Common myeloid progenitor, CD34-positive (primary cell): ENCODE results near the gene ATOH8. TPM values are rescaled to one million over a fixed set of nuclear protein-coding genes. Genes with fewer than 3 reads are reported as not detected.

Source experiments
- CTCF ChIA-PET: fragments of 350-600 bp; sonication (Branson Sonifier 250); formaldehyde crosslinking; loops from one replicate; lab custom pipeline; 2021; ENCODE audit warnings: antibody characterized with exemption; lab: Charles Lee
- POLR2A ChIA-PET: fragments of 350-600 bp; sonication (Branson Sonifier 250); formaldehyde crosslinking; loops from one replicate; lab custom pipeline; 2021; ENCODE audit warnings: antibody characterized with exemption; lab: Charles Lee
- DNase-seq, 3 donors: peaks; one replicate each; pipeline versions ENCODE4 v3.0.0 to v3.0.0-alpha.2; 2013
- H3K27ac ChIP-seq, 2 experiments: 1 replicate in 1 of 2; 2 replicates in 1 of 2; pipeline ENCODE4 v1.7.0; 2013; ENCODE audit warnings: inconsistent platforms in 2 of 2, low read length in 2 of 2, mild to moderate bottlenecking in 2 of 2, low read depth in 1 of 2, moderate library complexity in 1 of 2; ENCODE audit not compliant: severe bottlenecking in 2 of 2, insufficient read depth in 1 of 2, poor library complexity in 1 of 2
- H3K27me3 ChIP-seq, 5 experiments: replicated peaks in 2 of 5; 1 replicate in 3 of 5; 2 replicates in 2 of 5; pipeline versions ENCODE4 v1.6.1 to v1.7.0; 2013; ENCODE audit warnings: low read length in 4 of 5, mild to moderate bottlenecking in 2 of 5, moderate library complexity in 2 of 5, inconsistent platforms in 1 of 5; ENCODE audit not compliant: insufficient read depth in 5 of 5, control insufficient read depth in 4 of 5
- H3K36me3 ChIP-seq, 4 experiments: 1 replicate in 2 of 4; 2 replicates in 2 of 4; pipeline versions ENCODE4 v1.6.1 to v1.7.0; 2013; ENCODE audit warnings: low read length in 3 of 4, control low read depth in 1 of 4, mild to moderate bottlenecking in 1 of 4; ENCODE audit not compliant: control insufficient read depth in 4 of 4, insufficient read depth in 4 of 4
- H3K4me1 ChIP-seq, 4 experiments: 1 replicate in 3 of 4; 2 replicates in 1 of 4; pipeline versions ENCODE4 v1.6.1 to v1.7.1; 2013; ENCODE audit warnings: low read length in 3 of 4, mild to moderate bottlenecking in 3 of 4, control low read depth in 1 of 4, inconsistent platforms in 1 of 4, moderate library complexity in 1 of 4; ENCODE audit not compliant: control insufficient read depth in 4 of 4, insufficient read depth in 4 of 4; ENCODE audit errors: control extremely low read depth in 1 of 4
- H3K4me3 ChIP-seq, 7 experiments: 1 replicate in 4 of 7; 2 replicates in 3 of 7; pipeline versions ENCODE4 v1.5.1 to v1.7.0; 2013; ENCODE audit warnings: mild to moderate bottlenecking in 7 of 7, low read length in 6 of 7, moderate library complexity in 6 of 7, inconsistent platforms in 2 of 7, low read depth in 2 of 7, control low read depth in 1 of 7; ENCODE audit not compliant: insufficient read depth in 4 of 7, control insufficient read depth in 1 of 7; ENCODE audit errors: extremely low read depth in 1 of 7
- H3K9me3 ChIP-seq, 5 experiments: 1 replicate in 4 of 5; 2 replicates in 1 of 5; pipeline versions ENCODE4 v1.6.1 to v1.7.1; 2013; ENCODE audit warnings: low read length in 4 of 5, mild to moderate bottlenecking in 2 of 5, inconsistent platforms in 1 of 5, low read depth in 1 of 5, moderate library complexity in 1 of 5; ENCODE audit not compliant: control insufficient read depth in 4 of 5, insufficient read depth in 2 of 5; ENCODE audit errors: control extremely low read depth in 1 of 5
- WGBS: methylation state at CpG from one replicate; pipeline ENCODE4 v1.1.5; 2013; ENCODE audit not compliant: insufficient coverage; 5-methylcytosine and 5-hydroxymethylcytosine counted together
- polyA plus RNA-seq: library from polyadenylated mRNA; unstranded; fragments of 120-200 nt; gene quantifications from one replicate; pipeline ENCODE4 v1.2.1, GENCODE V29; 2013

The ATOH8 gene
- 0.04 TPM for polyA plus RNA-seq

DNA sequence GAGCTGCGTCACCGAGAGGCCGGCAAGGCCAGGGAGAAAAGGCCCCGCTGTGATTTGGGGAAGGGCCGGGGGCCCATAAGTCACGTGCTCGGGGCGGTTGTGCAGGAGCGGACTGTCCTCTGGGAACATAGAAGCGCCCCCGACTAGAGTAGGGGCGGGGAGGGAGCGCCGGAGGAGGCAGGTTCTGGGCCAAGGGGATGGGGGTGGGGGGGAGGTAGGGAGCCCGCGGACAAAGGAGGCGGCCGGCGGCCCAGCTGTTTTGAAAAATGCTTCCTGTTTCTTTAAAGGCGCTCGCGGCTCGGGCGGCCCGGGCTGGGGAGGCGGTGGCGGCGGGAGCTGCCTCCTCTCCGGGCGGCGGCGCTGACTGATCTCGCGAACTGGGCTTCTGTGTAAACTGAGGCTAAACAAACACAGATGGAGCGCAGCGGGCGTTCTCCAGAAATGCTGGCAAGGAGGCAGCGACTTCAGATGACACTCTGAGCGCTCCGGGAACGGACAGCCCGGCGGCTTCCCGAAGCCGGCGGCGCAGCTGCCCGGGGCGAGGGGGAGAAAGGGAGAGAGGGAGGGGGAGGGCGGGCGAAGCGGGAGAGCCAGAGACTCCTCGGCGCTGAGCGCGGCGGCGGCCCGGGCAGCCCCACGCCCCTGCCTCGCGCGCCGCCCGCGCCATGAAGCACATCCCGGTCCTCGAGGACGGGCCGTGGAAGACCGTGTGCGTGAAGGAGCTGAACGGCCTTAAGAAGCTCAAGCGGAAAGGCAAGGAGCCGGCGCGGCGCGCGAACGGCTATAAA is at the start of gene ATOH8:
Gene ATOH8, plus strand, starts transcription at position 467 of the 788 bp plus-strand sequence. Its CDS starts 199 bp downstream, at position 666.
- ChIA-PET POLR2A (no interaction called here), CTCF (interaction anchor here (0.9 to 11.4 kb wide), 14 partner anchors 9 to 95 kb away, joined by 3 to 218 read pairs (median 20); no protein-coding TSS in a partner anchor)
- peak in 2 of 3 donors; percentile 64 to 75 for DNase-seq
- Histone ChIP-seq H3K27me3 (peaks cover 0 to 79% (median 43%) of the 10 kb centered on the region in 5 experiments), H3K27ac (no peak within 1 kb of the TSS), H3K36me3 (no peaks in the 10 kb centered on the region), H3K4me3 (peak within 1 kb of the TSS; percentile 22 to 72 (median 60)), H3K9me3 (no peaks in the 10 kb centered on the region), H3K4me1 (peaks cover 0 to 26% (median 24%) of the 10 kb centered on the region in 4 experiments)
- under 1% methylated on average over 57 of the region's 81 CpGs for WGBS

DNA sequence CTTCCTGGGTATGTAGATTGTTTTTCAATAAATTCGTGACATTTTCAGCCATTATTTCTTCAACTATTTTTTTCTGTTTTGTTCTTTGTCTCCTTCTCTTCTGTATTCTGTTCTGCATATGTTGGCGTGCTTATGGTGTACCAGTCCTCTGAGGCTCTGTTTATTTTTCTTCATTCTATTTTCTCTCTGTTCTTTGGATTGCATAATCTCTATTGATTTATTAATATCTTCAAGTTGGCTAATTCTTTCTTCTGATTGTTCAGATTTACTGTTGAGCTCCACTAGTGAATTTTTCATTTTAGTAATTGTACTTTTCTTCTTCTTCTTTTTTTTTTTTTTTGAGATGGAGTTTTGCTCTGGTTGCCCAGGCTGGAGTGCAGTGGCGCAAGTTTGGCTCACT is 49.8 kb upstream of the ATOH8 start:
- H3K27ac ChIP-seq: no peak overlapping the region
- peaks cover 12 to 40% (median 27%) of the 10 kb centered on the region in 4 experiments for H3K4me1 ChIP-seq
- POLR2A ChIA-PET: interaction anchor here (0.6 kb wide), 2 partner anchors 67 to 186 kb away, joined by 3 to 4 read pairs; no protein-coding TSS in a partner anchor
- no peak overlapping the region for H3K4me3 ChIP-seq
- CTCF ChIA-PET: interaction anchor here (0.9 to 8.7 kb wide), 6 partner anchors 9 to 108 kb away, joined by 3 to 102 read pairs (median 16); partner anchors contain the start of gene GNLY
- H3K9me3 ChIP-seq: no peaks in the 10 kb centered on the region
- no peaks in the 10 kb centered on the region for H3K27me3 ChIP-seq
- no peak for DNase-seq
- WGBS: no CpG with 5 or more reads among the region's 3 CpGs
- H3K36me3 ChIP-seq: no peaks in the 10 kb centered on the region

GRCh38 chr2:85704800-85705679 is 48.8 kb upstream of the ATOH8 start:
- Histone ChIP-seq H3K27ac (peak overlapping the region in 1 of 2 experiments; percentile 34), H3K4me3 (peak overlapping the region in 1 of 7 experiments; percentile 25), H3K9me3 (no peaks in the 10 kb centered on the region), H3K36me3 (no peaks in the 10 kb centered on the region), H3K4me1 (peaks cover 17 to 50% (median 36%) of the 10 kb centered on the region in 4 experiments), H3K27me3 (no peaks in the 10 kb centered on the region)
- ChIA-PET POLR2A (no interaction called here), CTCF (interaction anchor here (0.6 to 8.7 kb wide), 12 partner anchors 8 to 107 kb away, joined by 3 to 102 read pairs (median 18); partner anchors contain the start of gene GNLY)
- WGBS: 66% methylated on average over 7 of the region's 8 CpGs
- DNase-seq: peak in 2 of 3 donors; percentile 42 to 61

DNA sequence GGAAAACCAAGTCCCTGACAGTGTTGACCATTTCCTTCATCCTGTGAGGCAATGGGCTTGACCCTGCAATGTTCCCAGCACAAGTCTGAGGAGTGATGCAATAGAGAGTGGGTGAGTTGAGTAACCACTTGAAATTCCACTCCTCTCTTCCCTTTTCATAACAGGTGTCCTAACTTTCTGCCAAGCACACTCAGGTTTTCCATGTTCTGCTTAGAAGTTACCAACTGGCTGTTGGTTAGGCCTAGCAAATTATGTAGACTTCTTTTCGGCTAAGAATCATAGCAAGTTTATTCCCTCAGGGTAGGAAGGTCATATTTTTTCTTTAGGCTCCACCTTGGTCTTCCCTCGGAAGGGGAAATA is 48.1 kb upstream of the ATOH8 start:
- CTCF ChIA-PET: interaction anchor here (0.6 to 8.7 kb wide), 15 partner anchors 8 to 380 kb away, joined by 3 to 102 read pairs (median 7); partner anchors contain the start of gene GNLY
- no peak for DNase-seq

GRCh38 chr2:85706063-85706462 is 47.7 kb upstream of the ATOH8 start:
- POLR2A ChIA-PET: no interaction called here
- Histone ChIP-seq H3K9me3 (no peaks in the 10 kb centered on the region), H3K4me1 (peaks cover 19 to 60% (median 44%) of the 10 kb centered on the region in 4 experiments), H3K4me3 (peak overlapping the region in 1 of 7 experiments; percentile 6), H3K36me3 (no peaks in the 10 kb centered on the region), H3K27me3 (no peaks in the 10 kb centered on the region), H3K27ac (no peak overlapping the region)
- WGBS: 87% methylated on average over 5 of the region's 6 CpGs
- CTCF ChIA-PET: interaction anchor here (0.7 to 8.7 kb wide), 15 partner anchors 9 to 379 kb away, joined by 3 to 102 read pairs (median 7); partner anchors contain the start of gene GNLY
- DNase-seq: no peak

More for the DNA sequence above, 48.1 kb upstream of the ATOH8 start:
- H3K9me3 ChIP-seq: no peaks in the 10 kb centered on the region
- POLR2A ChIA-PET: no interaction called here
- WGBS: 87% methylated on average over 2 of the region's 2 CpGs
- H3K4me3 ChIP-seq: peak overlapping the region in 1 of 7 experiments; percentile 25
- H3K4me1 ChIP-seq: peaks cover 19 to 56% (median 41%) of the 10 kb centered on the region in 4 experiments
- H3K36me3 ChIP-seq: no peaks in the 10 kb centered on the region
- H3K27me3 ChIP-seq: no peaks in the 10 kb centered on the region
- H3K27ac ChIP-seq: peak overlapping the region in 1 of 2 experiments; percentile 34

GRCh38 chr2:85706599-85707296 is 47.0 kb upstream of the ATOH8 start:
- Histone ChIP-seq H3K27me3 (no peaks in the 10 kb centered on the region), H3K4me1 (peaks cover 19 to 67% (median 51%) of the 10 kb centered on the region in 4 experiments), H3K27ac (no peak overlapping the region), H3K36me3 (no peaks in the 10 kb centered on the region), H3K9me3 (no peaks in the 10 kb centered on the region), H3K4me3 (peak overlapping the region in 2 of 7 experiments; percentile 9 to 20)
- 74% methylated on average over 5 of the region's 10 CpGs for WGBS
- CTCF ChIA-PET: interaction anchor here (0.7 to 8.7 kb wide), 21 partner anchors 8 to 379 kb away, joined by 3 to 102 read pairs (median 6); partner anchors contain the start of gene GNLY
- peak in 2 of 3 donors; percentile 48 to 61 for DNase-seq
- POLR2A ChIA-PET: interaction anchor here (1.3 kb wide), 1 partner anchor 29 kb away, joined by 3 read pairs; no protein-coding TSS in a partner anchor
